Loucy (cell line): ENCODE measurements around the gene TRIM45.

Experiments
- CTCF ChIP-seq: fragments of 200-600 bp; sonication (generic); conservative IDR thresholded peaks from 2 replicates; pipeline ENCODE4 v1.5.1; 2014; ENCODE audit warnings: mild to moderate bottlenecking, antibody characterized with exemption, low read length
- EZH2phosphoT487 ChIP-seq: fragments of 200-600 bp; IDR thresholded peaks from 2 replicates; pipeline ENCODE4 v1.6.1; 2018; ENCODE audit warnings: antibody characterized with exemption, mild to moderate bottlenecking, moderate library complexity, borderline replicate concordance

DNA sequence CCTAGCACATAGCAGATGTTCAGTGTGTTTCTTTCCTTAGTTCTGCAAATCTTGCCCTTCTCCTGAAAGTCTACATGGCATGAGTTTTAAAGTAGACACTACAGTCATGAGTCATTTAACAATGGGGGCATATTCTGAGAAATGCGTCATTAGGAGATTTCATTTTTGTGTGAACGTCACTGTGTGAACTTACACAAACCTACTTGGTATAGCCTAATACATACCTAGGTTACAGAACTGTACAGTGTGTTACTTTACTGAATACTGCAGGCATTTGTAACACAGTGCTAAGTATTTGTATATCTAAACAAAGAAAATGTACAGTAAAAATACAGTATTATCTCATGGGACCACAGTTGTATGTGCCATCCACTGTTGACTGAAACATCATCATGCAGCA is 51.4 kb downstream of the TRIM45 start:
- TF ChIP-seq CTCF = no peak
- no peak for TF ChIP-seq EZH2phosphoT487
